ENCODE measurements around the gene RAB14. TPM values are rescaled to one million over a fixed set of nuclear protein-coding genes. Genes with fewer than 3 reads are reported as not detected.

The RAB14 gene
- polyA plus RNA-seq, 1 experiment = 18.3 TPM

- no peak for TF ChIP-seq CTCF (IDR thresholded peaks at IDR 0.05; ENCODE audit: insufficient read depth, low read depth, low read length)
- no peak overlapping the region for H3K4me3 ChIP-seq (ENCODE audit: low read depth, low read length)
- H3K27me3 ChIP-seq (ENCODE audit: control insufficient read depth, insufficient read depth, low read length) = no peaks in the 10 kb centered on the region
- DNase-seq (ENCODE audit: low read depth) = no peak
- ChIA-PET POLR2A (no interaction called here), CTCF (interaction anchor here (0.6 kb wide), 1 partner anchor 168 kb away, joined by 4 read pairs; no protein-coding TSS in a partner anchor)
- no peaks in the 10 kb centered on the region; the same call in 1 of the 2 replicates for H3K36me3 ChIP-seq (ENCODE audit: control insufficient read depth, insufficient read depth, low read length)
Measured at GRCh38 chr9:121160025-121160424, 41.6 kb downstream of the RAB14 start.

GRCh38 chr9:121157939-121158338, 43.7 kb downstream of the RAB14 start:
- no peaks in the 10 kb centered on the region for H3K36me3 ChIP-seq (ENCODE audit: control insufficient read depth, insufficient read depth, low read length)
- POLR2A ChIA-PET = no interaction called here
- CTCF ChIA-PET = interaction anchor here (0.6 to 1.4 kb wide), 3 partner anchors 8 to 275 kb away, joined by 3 to 4 read pairs (median 3); no protein-coding TSS in a partner anchor
- H3K4me3 ChIP-seq (ENCODE audit: low read depth, low read length) = no peak overlapping the region
- no peaks in the 10 kb centered on the region for H3K27me3 ChIP-seq (ENCODE audit: control insufficient read depth, insufficient read depth, low read length)
- no peak for DNase-seq (ENCODE audit: low read depth)
- no peak for TF ChIP-seq CTCF (IDR thresholded peaks at IDR 0.05; ENCODE audit: insufficient read depth, low read depth, low read length)

GRCh38 chr9:121156263-121156731, 45.4 kb downstream of the RAB14 start:
- peak; percentile 66 for DNase-seq (ENCODE audit: low read depth)
- no peak for TF ChIP-seq CTCF (IDR thresholded peaks at IDR 0.05; ENCODE audit: insufficient read depth, low read depth, low read length)
- Histone ChIP-seq H3K36me3 (ENCODE audit: control insufficient read depth, insufficient read depth, low read length) (no peaks in the 10 kb centered on the region), H3K4me3 (ENCODE audit: low read depth, low read length) (no peak overlapping the region), H3K27me3 (ENCODE audit: control insufficient read depth, insufficient read depth, low read length) (no peaks in the 10 kb centered on the region)
- ChIA-PET CTCF (no interaction called here), POLR2A (no interaction called here)

- no peaks in the 10 kb centered on the region for H3K27me3 ChIP-seq (ENCODE audit: control insufficient read depth, insufficient read depth, low read length)
- no peak for TF ChIP-seq CTCF (IDR thresholded peaks at IDR 0.05; ENCODE audit: insufficient read depth, low read depth, low read length)
- no peak for DNase-seq (ENCODE audit: low read depth)
- H3K36me3 ChIP-seq (ENCODE audit: control insufficient read depth, insufficient read depth, low read length) = no peaks in the 10 kb centered on the region
- ChIA-PET POLR2A (interaction anchor here (0.5 kb wide), 1 partner anchor 345 kb away, joined by 9 read pairs; no protein-coding TSS in a partner anchor), CTCF (interaction anchor here (1.6 kb wide), 1 partner anchor 11 kb away, joined by 4 read pairs; no protein-coding TSS in a partner anchor)
- no peak overlapping the region for H3K4me3 ChIP-seq (ENCODE audit: low read depth, low read length)
Measured at GRCh38 chr9:121154782-121155181, 46.9 kb downstream of the RAB14 start.

GRCh38 chr9:121153642-121154041, 48.0 kb downstream of the RAB14 start:
- no peak for TF ChIP-seq CTCF (IDR thresholded peaks at IDR 0.05; ENCODE audit: insufficient read depth, low read depth, low read length)
- DNase-seq (ENCODE audit: low read depth) = no peak
- ChIA-PET POLR2A (no interaction called here), CTCF (no interaction called here)
- H3K27me3 ChIP-seq (ENCODE audit: control insufficient read depth, insufficient read depth, low read length) = no peaks in the 10 kb centered on the region
- H3K4me3 ChIP-seq (ENCODE audit: low read depth, low read length) = no peak overlapping the region
- peaks cover 3% of the 10 kb centered on the region for H3K36me3 ChIP-seq (ENCODE audit: control insufficient read depth, insufficient read depth, low read length)
